Lower lobe of right lung (tissue), 2 donors: ENCODE measurements around the gene SRGAP3. TPM values are rescaled to one million over a fixed set of nuclear protein-coding genes. Genes with fewer than 3 reads are reported as not detected.

ENCODE experiments used
- ATAC-seq, 2 donors: fragments of 200-7000 bp; cut with Tn5 transposase; one replicate each; pipeline ENCODE4 v1.9.1; 2020 to 2022; ENCODE audit warnings: mild to moderate bottlenecking in 2 of 2, moderate library complexity in 2 of 2
- DNase-seq: peaks from one replicate; pipeline ENCODE4 v3.0.0-alpha.2; 2020
- H3K27ac ChIP-seq: fragments of 200-600 bp; one replicate; pipeline ENCODE4 v1.8.0; 2022
- H3K27me3 ChIP-seq: fragments of 200-600 bp; one replicate; pipeline ENCODE4 v1.8.0; 2022; ENCODE audit warnings: low read depth
- H3K36me3 ChIP-seq: fragments of 200-600 bp; one replicate; pipeline ENCODE4 v1.8.0; 2022; ENCODE audit warnings: mild to moderate bottlenecking
- H3K4me1 ChIP-seq: fragments of 200-600 bp; one replicate; pipeline ENCODE4 v1.8.0; 2022
- H3K4me3 ChIP-seq: fragments of 200-600 bp; one replicate; pipeline ENCODE4 v1.8.0; 2022; ENCODE audit warnings: mild to moderate bottlenecking
- H3K9me3 ChIP-seq: fragments of 200-600 bp; one replicate; pipeline ENCODE4 v1.8.0; 2022
- intact Hi-C: fragments of 100-400 bp; cut with DNase I; formaldehyde crosslinking; loops from one replicate; pipeline ENCODE4 v1.11.0; 2022
- total RNA-seq: library from RNA; stranded (reverse); fragmentation: NEBNext Ultra II Directional; extraction: Animal tissue kit (Norgen Biotek cat#: 25700); gene quantifications from one replicate; pipeline ENCODE4 v1.2.1, GENCODE V29; 2021
- TF ChIP-seq, protein P1 (sequence below): fragments of 200-600 bp; IDR thresholded peaks from one replicate; pipeline ENCODE4 v1.8.0; 2022; ENCODE audit warnings: antibody characterized with exemption, mild to moderate bottlenecking
- donor health status: DM: no; HTN: yes; CAD: no; lungs with severe emphysema.

The SRGAP3 gene
- total RNA-seq, 1 donor from 2014 or later, result 7.8 TPM

DNA sequence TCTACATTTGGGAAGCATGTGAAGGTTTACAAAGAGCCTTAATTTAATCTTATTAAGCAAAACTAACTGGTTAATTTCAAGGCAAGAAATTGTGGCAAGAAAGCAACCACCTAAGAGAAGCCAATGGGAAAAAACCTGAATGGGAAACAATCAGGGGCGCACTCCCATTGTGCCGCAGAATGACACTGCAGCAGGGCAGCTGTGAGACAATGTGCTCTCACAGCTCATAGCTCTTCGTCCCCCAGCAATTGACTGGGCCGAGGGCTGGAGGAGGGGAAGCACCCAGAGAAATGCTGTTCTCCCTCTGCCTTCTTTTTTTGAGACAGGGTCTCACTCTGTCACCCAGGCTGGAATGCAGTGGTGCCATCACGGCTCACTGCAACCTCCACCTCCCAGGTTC is 192.9 kb downstream of the SRGAP3 start:
- TF ChIP-seq, protein P1, sequence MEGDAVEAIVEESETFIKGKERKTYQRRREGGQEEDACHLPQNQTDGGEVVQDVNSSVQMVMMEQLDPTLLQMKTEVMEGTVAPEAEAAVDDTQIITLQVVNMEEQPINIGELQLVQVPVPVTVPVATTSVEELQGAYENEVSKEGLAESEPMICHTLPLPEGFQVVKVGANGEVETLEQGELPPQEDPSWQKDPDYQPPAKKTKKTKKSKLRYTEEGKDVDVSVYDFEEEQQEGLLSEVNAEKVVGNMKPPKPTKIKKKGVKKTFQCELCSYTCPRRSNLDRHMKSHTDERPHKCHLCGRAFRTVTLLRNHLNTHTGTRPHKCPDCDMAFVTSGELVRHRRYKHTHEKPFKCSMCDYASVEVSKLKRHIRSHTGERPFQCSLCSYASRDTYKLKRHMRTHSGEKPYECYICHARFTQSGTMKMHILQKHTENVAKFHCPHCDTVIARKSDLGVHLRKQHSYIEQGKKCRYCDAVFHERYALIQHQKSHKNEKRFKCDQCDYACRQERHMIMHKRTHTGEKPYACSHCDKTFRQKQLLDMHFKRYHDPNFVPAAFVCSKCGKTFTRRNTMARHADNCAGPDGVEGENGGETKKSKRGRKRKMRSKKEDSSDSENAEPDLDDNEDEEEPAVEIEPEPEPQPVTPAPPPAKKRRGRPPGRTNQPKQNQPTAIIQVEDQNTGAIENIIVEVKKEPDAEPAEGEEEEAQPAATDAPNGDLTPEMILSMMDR, result no peak
- no peak overlapping the region for H3K4me3 ChIP-seq
- H3K27ac ChIP-seq, result no peak overlapping the region
- H3K4me1 ChIP-seq, result no peaks in the 10 kb centered on the region
- no peaks in the 10 kb centered on the region for H3K27me3 ChIP-seq
- intact Hi-C loops, result no loop called here
- DNase-seq (no peak), ATAC-seq (no peak)
- H3K36me3 ChIP-seq, result no peaks in the 10 kb centered on the region
- H3K9me3 ChIP-seq, result no peaks in the 10 kb centered on the region

DNA sequence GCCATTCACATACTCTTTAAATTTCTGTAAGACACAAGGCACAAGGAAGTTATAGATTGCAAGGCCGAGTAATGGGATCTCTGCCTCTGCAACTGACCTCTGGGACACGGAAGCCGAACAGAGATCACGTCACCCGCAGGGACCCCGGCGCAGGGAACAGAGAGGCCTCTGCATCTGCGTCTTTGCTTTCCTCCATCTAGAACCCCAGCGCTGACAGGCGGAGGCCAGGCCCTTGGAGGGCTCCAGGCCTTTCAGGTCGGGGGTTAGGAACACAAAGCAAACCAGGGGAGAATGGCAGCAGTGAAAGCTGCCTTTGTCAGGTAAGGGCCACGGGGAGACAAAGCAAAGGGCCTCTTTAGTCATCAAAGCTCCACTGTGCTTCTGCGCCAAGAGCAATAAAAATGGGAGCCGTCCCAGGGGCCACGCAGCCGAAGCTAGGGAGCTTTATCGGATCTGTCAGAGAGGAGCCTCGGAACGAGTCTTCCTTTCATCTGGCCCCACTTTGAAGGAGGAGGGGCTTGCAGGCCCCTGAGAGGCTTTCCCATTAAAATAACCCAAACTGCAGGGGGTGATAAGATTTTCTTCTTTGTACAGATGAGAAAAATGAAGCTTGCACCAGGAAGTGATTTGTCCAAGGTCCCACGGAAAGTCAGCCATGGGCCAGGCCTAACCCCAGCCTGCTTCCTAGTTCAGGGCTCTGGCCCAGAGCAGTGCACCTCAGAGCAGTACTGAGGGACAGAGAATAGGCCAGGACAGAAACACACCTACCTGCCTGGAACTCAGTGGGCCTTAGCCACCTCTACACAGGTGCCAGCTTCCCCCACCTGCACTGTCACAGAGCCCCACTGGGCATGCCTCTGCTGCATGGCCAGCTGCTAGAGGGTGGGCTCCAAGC is 201.7 kb downstream of the SRGAP3 start:
- no peak overlapping the region for H3K27ac ChIP-seq
- no peaks in the 10 kb centered on the region for H3K36me3 ChIP-seq
- DNase-seq (no peak), ATAC-seq (peak in 1 of 2 donors; percentile 9)
- H3K27me3 ChIP-seq, result no peaks in the 10 kb centered on the region
- no peak overlapping the region for H3K4me3 ChIP-seq
- intact Hi-C loops, result no loop called here
- H3K4me1 ChIP-seq, result no peaks in the 10 kb centered on the region
- no peaks in the 10 kb centered on the region for H3K9me3 ChIP-seq
- TF ChIP-seq, protein P1, result no peak

DNA sequence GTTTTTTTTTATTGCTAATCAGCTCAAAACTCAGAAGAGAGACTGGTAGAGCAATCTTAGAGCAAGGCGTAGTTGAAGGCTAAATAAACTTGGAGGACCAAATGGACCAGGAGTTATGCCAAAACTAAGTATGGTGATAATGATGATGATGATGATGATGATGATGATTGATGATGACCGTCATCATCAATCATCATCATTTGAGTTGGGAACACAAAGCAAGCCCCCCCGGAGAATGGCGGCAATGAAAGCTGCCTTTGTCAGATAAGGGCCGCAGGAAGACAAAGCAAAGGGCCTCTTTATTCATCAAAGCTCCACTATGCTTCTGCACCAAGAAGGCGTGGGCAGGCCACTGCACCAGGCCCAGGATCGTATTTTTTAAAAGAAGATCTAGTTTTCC is 204.1 kb downstream of the SRGAP3 start:
- Histone ChIP-seq H3K4me3 (no peak overlapping the region), H3K9me3 (no peaks in the 10 kb centered on the region), H3K27me3 (no peaks in the 10 kb centered on the region), H3K4me1 (no peaks in the 10 kb centered on the region), H3K27ac (no peak overlapping the region), H3K36me3 (no peaks in the 10 kb centered on the region)
- ATAC-seq, result no peak
- intact Hi-C loops, result no loop called here
- TF ChIP-seq, protein P1, result no peak
- no peak for DNase-seq

DNA sequence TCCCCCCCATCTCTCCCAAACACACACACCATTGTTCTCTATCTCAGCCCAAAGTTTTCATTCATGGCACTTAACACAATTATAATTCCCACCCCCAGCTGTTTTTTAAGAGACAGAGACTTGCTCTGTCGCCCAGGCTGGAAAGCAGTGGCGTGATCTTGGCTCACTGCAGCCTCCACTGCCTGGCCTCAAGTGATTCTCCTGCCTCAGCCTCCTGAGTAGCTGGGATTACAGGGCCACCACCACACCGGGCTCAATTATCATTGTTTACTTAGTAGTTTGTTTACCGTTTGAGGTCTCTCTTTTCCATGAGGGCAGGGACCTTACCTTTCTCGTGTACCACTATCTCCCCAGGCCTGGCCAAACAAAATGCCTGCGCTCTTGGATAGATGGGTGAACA is 206.4 kb downstream of the SRGAP3 start:
- H3K36me3 ChIP-seq, result no peaks in the 10 kb centered on the region
- no peaks in the 10 kb centered on the region for H3K4me1 ChIP-seq
- H3K9me3 ChIP-seq, result no peaks in the 10 kb centered on the region
- TF ChIP-seq, protein P1, result no peak
- H3K4me3 ChIP-seq, result no peak overlapping the region
- no peak for DNase-seq
- intact Hi-C loops, result no loop called here
- H3K27ac ChIP-seq, result no peak overlapping the region
- no peaks in the 10 kb centered on the region for H3K27me3 ChIP-seq
- ATAC-seq, result no peak

DNA sequence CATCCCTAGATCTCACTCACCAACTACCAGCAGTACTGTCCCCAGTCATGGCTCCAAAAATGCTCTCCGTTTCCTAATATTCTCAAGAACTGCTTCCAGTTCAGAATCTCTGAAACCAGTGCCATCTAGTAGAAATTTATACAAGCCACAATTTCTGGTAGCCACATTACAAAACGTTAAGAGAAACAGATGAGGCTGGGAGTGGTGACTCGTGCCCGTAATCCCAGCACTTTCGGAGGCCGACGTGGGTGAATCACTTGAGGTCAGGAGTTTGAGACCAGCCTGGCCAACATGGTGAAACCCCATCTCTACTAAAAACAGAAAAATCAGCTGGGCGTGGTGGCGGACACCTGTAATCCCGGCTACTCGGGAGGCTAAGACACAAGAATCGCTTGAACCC is 207.8 kb downstream of the SRGAP3 start:
- H3K36me3 ChIP-seq, result no peaks in the 10 kb centered on the region
- TF ChIP-seq, protein P1, result no peak
- no peaks in the 10 kb centered on the region for H3K9me3 ChIP-seq
- ATAC-seq (no peak), DNase-seq (no peak)
- H3K27me3 ChIP-seq, result no peaks in the 10 kb centered on the region
- intact Hi-C loops, result no loop called here
- H3K4me3 ChIP-seq, result no peak overlapping the region
- H3K27ac ChIP-seq, result no peak overlapping the region
- H3K4me1 ChIP-seq, result peaks cover 11% of the 10 kb centered on the region
